Measurements from ENCODE around the gene KRTAP20-4.

KRTAP20-4 gene

DNA sequence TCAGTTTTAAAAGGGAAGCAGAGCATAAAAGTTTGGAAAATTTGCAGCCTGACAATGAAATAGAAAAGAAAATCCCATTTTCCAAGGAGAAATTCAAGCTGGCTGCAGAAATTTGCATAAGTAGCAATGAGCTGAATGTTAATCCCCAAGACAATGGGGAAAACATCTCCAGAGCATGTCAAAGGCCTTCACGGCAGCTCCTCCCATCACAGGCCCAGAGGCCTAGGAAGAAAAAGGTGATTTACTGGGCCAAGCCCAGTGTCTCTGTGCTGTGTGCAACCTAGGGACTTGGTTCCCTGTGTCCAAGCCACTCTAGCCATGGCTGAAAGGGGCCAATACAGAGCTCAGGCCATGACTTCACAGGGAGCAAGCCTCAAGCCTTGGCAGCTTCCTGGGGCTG, 48.3 kb downstream of the KRTAP20-4 start:
- no peak for DNase-seq

Data from CD4-positive, alpha-beta T cell treated with Interleukin-12 subunit alpha and Interleukin-12 subunit beta, for 1 hour (primary cell).